GM21423 (cell line): ENCODE data around the gene KCP.

Source experiments
- ATAC-seq: cut with Tn5 transposase; IDR thresholded peaks from one replicate; pipeline ENCODE4 v1.9.1; 2021; ENCODE audit warnings: mild to moderate bottlenecking, moderate library complexity; ENCODE audit not compliant: unreplicated experiment

The KCP gene

DNA sequence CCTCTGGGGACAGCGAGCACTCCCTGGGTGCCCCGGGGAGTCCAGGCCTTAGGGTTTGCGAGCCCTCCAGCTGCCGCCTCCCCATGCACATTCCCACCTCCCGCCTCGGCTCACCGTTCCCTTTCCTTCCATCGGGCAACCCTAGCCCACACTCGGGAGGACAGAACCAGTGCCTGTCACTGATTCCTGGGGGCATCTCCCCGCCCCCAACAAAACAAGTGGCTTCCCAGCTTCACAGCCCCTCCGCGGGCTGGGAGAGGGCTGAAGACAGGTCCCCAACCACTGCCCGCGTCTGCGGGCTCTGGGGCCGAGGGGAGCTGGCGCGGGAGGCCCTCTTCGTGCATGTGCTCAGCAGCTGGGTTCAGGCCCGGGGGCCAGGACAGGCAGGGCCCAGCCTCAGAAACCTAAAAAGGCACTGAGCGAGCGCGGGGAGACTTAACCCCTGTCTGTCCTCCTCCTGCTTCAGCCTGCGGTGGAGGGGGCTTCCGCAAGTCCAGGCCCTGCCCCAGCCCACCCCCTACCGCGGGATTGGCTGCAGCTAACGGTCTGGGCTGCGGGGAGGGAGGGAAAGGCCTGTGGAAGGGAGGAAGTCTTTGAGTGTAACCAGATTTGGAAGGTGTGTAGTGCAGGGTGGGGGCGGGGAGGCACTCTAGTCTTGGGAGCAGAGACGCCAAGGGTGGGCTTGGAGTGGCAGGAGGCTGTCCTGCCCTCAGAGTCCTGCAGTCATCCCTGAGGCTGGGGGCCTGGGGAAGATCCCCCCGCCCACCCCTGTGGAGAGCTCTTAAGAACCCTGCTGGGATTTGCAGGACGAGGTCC is 79.1 kb downstream of the KCP start:
- ATAC-seq: no peak

DNA sequence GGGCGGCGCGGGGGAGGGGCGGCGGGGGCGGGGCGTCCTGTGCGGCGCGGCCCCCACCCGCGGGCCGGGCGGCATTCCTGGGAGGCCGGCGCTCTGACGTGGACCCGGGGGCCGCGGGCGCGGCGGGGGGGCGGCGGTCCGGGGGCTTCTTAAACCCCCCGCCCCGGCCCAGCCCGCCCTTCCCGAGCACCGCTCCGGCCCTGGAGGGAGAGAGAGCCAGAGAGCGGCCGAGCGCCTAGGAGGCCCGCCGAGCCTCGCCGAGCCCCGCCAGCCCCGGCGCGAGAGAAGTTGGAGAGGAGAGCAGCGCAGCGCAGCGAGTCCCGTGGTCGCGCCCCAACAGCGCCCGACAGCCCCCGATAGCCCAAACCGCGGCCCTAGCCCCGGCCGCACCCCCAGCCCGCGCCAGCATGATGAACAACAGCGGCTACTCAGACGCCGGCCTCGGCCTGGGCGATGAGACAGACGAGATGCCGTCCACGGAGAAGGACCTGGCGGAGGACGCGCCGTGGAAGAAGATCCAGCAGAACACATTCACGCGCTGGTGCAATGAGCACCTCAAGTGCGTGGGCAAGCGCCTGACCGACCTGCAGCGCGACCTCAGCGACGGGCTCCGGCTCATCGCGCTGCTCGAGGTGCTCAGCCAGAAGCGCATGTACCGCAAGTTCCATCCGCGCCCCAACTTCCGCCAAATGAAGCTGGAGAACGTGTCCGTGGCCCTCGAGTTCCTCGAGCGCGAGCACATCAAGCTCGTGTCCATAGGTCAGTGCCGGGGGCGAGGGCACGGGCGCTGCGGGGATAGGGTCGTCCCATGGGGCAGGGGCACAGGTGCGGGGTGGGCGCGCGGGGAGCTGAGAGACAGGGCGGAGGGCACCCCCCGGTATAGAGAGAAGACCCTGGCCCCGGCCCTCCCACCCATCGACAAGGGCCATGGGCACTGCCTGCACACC is 80.0 kb downstream of the KCP start, which contains the start of gene FLNC:
Gene FLNC, plus strand, starts transcription at position 176 of the 947 bp plus-strand sequence. Its CDS starts 232 bp downstream, at position 408.
- ATAC-seq: no peak

DNA sequence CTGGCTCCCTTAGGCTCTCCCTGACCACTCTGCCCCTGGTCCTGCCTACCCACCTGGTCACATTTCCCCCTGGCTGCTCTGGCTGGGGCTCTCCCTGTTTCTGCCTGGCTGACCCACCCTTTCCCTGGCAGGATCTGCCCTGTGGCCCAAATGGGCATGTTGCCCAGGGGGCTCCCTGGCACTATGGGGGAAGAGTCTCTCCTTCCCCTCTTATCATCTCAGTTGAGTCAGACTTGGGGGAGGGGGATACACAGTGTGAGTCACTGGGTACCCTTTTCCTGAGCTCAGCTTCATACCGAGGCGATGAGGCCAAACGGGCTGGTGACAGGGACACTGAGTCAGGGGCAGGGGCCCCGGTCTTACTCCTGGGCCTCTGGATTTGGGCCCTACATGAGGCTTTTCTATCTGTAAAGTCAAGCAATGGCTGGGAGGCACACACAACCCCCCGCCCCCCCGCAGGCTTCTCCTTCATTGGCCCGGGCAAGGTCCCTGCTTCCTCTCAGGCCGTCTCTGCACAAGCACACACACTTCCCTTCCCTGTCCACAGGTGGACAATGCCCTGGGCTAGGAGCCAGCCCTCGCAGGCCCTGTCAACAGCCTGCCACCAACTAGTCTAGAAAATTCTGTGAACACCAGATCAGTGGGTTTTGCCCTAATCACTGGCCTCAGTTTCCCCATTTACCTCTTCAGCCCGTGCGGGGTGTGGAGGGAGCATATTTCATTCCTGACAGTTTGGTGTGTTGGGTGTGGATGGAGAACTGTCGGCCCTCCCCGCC is 80.9 kb downstream of the KCP start:
- ATAC-seq: no peak

DNA sequence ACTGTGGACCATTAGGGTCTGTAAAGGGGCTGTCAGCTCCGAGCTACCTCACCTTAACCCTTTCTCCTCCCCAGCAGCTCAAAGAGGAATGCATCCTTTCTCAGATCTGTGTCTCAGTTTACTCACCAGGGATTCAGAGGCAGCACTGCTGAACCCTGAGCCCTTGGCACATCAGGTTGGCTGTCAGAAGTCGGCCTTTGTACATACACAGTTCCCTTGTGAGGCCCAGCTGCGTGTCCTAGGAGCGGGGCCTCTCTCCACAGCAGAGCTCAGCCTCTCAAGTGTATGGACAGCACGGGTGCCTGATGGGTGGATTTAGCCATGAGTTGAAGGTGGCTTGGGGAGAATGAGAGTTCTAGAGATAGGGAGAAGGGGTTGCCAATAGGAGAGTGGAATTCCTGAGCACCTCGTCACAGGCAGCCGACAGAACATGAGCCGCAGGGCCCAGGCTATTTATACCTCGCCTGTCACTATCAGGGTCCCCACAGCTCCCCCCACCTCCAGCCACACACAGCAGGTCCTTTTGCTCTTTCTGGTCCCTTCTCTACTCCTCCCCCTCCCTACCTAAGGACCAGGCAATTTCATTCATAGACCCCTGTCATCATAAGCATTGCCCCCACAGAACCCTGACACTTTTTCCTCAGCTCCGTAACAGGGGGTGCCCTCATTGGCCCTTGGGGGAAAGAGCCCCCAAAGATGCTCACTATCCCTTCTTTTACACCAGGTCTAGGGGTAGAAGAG is 82.4 kb downstream of the KCP start:
- ATAC-seq: no peak

DNA sequence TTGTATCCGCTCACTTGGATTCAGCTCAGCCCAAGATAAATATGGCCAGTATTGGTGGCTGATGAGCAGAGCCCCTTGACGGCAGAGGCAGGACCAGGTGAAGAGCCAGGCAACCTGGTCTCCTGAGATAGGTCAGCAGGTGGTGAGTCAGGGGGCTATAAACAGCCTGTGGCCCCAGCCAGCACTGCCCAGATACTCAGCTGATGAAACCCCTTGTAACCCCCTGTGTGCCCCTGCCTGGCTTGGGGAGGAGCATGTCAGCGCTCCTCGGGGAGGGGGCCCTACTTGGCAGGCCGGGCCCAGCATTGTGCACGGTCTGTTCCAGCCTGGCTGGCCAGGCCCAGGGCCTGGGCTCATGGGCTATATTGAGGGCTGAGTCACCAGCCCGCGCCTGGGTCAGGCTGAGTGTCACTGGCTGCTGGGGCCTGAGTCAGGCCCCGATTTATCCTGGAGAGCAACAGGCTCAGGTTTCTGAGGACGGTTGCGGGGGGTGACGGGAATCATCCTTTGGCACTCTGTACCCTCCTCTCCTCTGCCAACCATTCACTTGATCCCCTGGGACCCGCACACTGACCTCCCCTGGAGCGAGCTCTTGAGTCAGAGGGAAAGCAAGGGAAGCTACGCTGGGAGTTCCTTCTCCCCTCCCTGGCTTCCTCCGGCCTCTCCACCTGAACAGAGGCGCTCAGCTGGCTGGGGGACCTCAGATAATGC is 83.1 kb downstream of the KCP start:
- ATAC-seq: no peak

DNA sequence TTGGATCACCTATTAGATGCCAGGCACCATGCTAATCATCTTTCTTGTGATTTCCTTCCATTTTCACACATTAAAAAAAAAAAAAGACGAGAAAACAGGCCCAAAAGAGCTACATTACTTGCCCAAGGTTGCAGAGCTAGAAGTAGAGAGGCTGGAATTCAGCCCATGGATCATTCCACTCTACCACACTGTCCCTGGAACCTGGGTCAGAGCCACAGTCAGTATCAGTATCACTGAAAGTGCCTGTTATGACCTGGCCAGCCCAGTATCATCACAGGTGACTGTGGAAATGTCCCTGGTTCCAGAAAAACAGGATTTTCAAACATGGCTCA is 83.6 kb downstream of the KCP start:
- ATAC-seq: no peak
